Measurements from ENCODE around the gene SULT1E1.

Gene SULT1E1, protein sequence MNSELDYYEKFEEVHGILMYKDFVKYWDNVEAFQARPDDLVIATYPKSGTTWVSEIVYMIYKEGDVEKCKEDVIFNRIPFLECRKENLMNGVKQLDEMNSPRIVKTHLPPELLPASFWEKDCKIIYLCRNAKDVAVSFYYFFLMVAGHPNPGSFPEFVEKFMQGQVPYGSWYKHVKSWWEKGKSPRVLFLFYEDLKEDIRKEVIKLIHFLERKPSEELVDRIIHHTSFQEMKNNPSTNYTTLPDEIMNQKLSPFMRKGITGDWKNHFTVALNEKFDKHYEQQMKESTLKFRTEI

DNA sequence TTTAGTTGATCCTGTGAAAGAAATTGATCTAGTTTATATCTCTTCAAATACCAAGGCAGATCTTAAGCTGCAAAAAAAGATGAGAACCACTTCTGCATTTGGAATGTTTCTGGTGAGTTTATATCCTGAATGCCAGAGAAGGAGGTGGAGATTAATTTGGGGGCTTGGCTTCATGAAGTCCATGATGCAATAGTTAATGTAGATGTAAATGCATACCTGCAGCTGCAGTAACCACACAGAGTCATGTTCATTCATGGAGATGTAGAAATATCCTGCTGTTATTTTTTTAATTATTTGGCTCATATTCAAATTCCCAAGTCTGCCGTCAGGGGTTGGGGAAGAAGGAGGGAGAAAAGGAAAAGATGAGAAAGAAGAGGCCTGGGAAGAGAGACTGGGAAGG is at the start of gene SULT1E1:
Gene SULT1E1, minus strand, starts transcription at position 94 of the 400 bp plus-strand sequence. CDS start 2,501 bp downstream, outside the sequence.
- Histone ChIP-seq H3K4me3 (ENCODE audit: low read depth in 1 of 2, low read length in 2 of 2) (peak within 1 kb of the TSS; percentile 45 to 60), H3K27ac (ENCODE audit: low read depth, low read length) (no peak within 1 kb of the TSS), H3K4me1 (ENCODE audit: control insufficient read depth in 1 of 2, insufficient read depth in 2 of 2, low read length in 2 of 2) (peaks cover 0 to 3% of the 10 kb centered on the region in 2 donors), H3K9me3 (ENCODE audit: control insufficient read depth in 1 of 2, low read length in 2 of 2) (no peaks in the 10 kb centered on the region), H3K9ac (ENCODE audit: low read depth in 1 of 2, low read length in 2 of 2) (peak within 1 kb of the TSS in 1 of 2 donors; percentile 0), H3K27me3 (ENCODE audit: control insufficient read depth in 1 of 2, insufficient read depth in 2 of 2, low read length in 2 of 2) (no peaks in the 10 kb centered on the region), H3K36me3 (ENCODE audit: control insufficient read depth in 1 of 2, insufficient read depth in 2 of 2, low read length in 2 of 2) (no peaks in the 10 kb centered on the region)

- H3K27ac ChIP-seq (ENCODE audit: low read depth, low read length) = no peak overlapping the region
- H3K9ac ChIP-seq (ENCODE audit: low read depth in 1 of 2, low read length in 2 of 2) = no peak overlapping the region
- H3K4me1 ChIP-seq (ENCODE audit: control insufficient read depth in 1 of 2, insufficient read depth in 2 of 2, low read length in 2 of 2) = no peaks in the 10 kb centered on the region
- no peaks in the 10 kb centered on the region for H3K27me3 ChIP-seq (ENCODE audit: control insufficient read depth in 1 of 2, insufficient read depth in 2 of 2, low read length in 2 of 2)
- H3K36me3 ChIP-seq (ENCODE audit: control insufficient read depth in 1 of 2, insufficient read depth in 2 of 2, low read length in 2 of 2) = no peaks in the 10 kb centered on the region
- H3K9me3 ChIP-seq (ENCODE audit: control insufficient read depth in 1 of 2, low read length in 2 of 2) = no peaks in the 10 kb centered on the region
- no peak overlapping the region for H3K4me3 ChIP-seq (ENCODE audit: low read depth in 1 of 2, low read length in 2 of 2)
These were observed 49.2 kb upstream of the SULT1E1 start for GRCh38 chr4:69909195-69909594.

- Histone ChIP-seq H3K27ac (ENCODE audit: low read depth, low read length) (no peak overlapping the region), H3K4me3 (ENCODE audit: low read depth in 1 of 2, low read length in 2 of 2) (no peak overlapping the region), H3K36me3 (ENCODE audit: control insufficient read depth in 1 of 2, insufficient read depth in 2 of 2, low read length in 2 of 2) (no peaks in the 10 kb centered on the region), H3K27me3 (ENCODE audit: control insufficient read depth in 1 of 2, insufficient read depth in 2 of 2, low read length in 2 of 2) (no peaks in the 10 kb centered on the region), H3K9ac (ENCODE audit: low read depth in 1 of 2, low read length in 2 of 2) (no peak overlapping the region), H3K4me1 (ENCODE audit: control insufficient read depth in 1 of 2, insufficient read depth in 2 of 2, low read length in 2 of 2) (no peaks in the 10 kb centered on the region), H3K9me3 (ENCODE audit: control insufficient read depth in 1 of 2, low read length in 2 of 2) (no peaks in the 10 kb centered on the region)
These were observed 47.2 kb upstream of the SULT1E1 start for GRCh38 chr4:69907151-69907550.

DNA sequence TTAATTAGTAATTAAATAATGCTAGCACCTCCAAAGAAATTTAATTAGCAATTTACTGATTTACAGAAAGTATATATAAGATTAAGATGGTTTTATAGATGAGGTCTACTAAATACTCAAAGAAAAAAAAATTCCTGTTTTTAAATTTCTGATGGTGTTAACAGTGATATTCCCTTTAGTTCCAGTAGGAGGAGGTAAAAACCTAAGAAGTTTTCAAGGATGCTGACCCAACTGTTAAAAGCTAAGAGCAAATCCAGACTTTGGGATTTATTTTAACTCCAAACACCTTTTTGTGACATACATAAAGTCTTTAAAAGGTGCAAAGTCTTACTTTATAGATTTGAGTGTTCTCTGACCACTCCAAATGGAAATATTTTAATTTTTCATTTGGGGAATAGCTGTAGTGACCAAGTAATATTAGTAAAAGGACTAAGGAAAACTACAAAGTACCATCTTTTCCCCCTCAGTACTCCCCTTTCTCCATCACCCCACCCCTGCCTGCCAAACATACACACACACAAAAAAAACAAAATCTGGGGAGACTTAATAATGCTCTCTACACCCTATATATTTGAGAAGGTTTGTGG is 36.7 kb upstream of the SULT1E1 start:
- Histone ChIP-seq H3K27me3 (ENCODE audit: control insufficient read depth in 1 of 2, insufficient read depth in 2 of 2, low read length in 2 of 2) (no peaks in the 10 kb centered on the region), H3K4me3 (ENCODE audit: low read depth in 1 of 2, low read length in 2 of 2) (no peak overlapping the region), H3K9ac (ENCODE audit: low read depth in 1 of 2, low read length in 2 of 2) (no peak overlapping the region), H3K27ac (ENCODE audit: low read depth, low read length) (no peak overlapping the region), H3K9me3 (ENCODE audit: control insufficient read depth in 1 of 2, low read length in 2 of 2) (no peaks in the 10 kb centered on the region), H3K4me1 (ENCODE audit: control insufficient read depth in 1 of 2, insufficient read depth in 2 of 2, low read length in 2 of 2) (no peaks in the 10 kb centered on the region), H3K36me3 (ENCODE audit: control insufficient read depth in 1 of 2, insufficient read depth in 2 of 2, low read length in 2 of 2) (no peaks in the 10 kb centered on the region)

DNA sequence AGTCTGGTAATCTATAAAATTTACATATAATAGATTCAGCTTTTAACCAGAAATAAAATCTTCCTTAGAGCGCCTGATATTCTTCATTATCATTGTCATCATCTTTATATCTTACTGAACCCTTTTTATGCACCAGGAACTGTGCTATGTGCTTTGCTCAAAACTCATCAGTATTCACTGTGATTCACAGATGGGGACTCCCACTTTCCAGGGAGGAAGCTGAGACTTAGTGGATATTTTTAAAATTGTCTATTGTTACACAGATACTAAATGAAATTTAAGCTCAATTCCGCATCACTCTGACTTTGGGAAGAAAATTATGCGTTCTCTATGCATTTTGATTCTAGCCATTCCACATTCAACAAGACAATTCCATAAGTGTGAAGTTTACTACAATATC is 34.8 kb upstream of the SULT1E1 start:
- no peak overlapping the region for H3K27ac ChIP-seq (ENCODE audit: low read depth, low read length)
- H3K4me1 ChIP-seq (ENCODE audit: control insufficient read depth in 1 of 2, insufficient read depth in 2 of 2, low read length in 2 of 2) = no peaks in the 10 kb centered on the region
- H3K9ac ChIP-seq (ENCODE audit: low read depth in 1 of 2, low read length in 2 of 2) = no peak overlapping the region

GRCh38 chr4:69894186-69894585 is 34.2 kb upstream of the SULT1E1 start:
- no peaks in the 10 kb centered on the region for H3K9me3 ChIP-seq (ENCODE audit: control insufficient read depth in 1 of 2, low read length in 2 of 2)
- no peak overlapping the region for H3K4me3 ChIP-seq (ENCODE audit: low read depth in 1 of 2, low read length in 2 of 2)
- H3K9ac ChIP-seq (ENCODE audit: low read depth in 1 of 2, low read length in 2 of 2) = no peak overlapping the region
- H3K27ac ChIP-seq (ENCODE audit: low read depth, low read length) = no peak overlapping the region
- no peaks in the 10 kb centered on the region for H3K27me3 ChIP-seq (ENCODE audit: control insufficient read depth in 1 of 2, insufficient read depth in 2 of 2, low read length in 2 of 2)
- H3K36me3 ChIP-seq (ENCODE audit: control insufficient read depth in 1 of 2, insufficient read depth in 2 of 2, low read length in 2 of 2) = no peaks in the 10 kb centered on the region
- no peaks in the 10 kb centered on the region for H3K4me1 ChIP-seq (ENCODE audit: control insufficient read depth in 1 of 2, insufficient read depth in 2 of 2, low read length in 2 of 2)

More for the DNA sequence above, 34.8 kb upstream of the SULT1E1 start:
- Histone ChIP-seq H3K27me3 (ENCODE audit: control insufficient read depth in 1 of 2, insufficient read depth in 2 of 2, low read length in 2 of 2) (no peaks in the 10 kb centered on the region), H3K4me3 (ENCODE audit: low read depth in 1 of 2, low read length in 2 of 2) (no peak overlapping the region), H3K36me3 (ENCODE audit: control insufficient read depth in 1 of 2, insufficient read depth in 2 of 2, low read length in 2 of 2) (no peaks in the 10 kb centered on the region), H3K9me3 (ENCODE audit: control insufficient read depth in 1 of 2, low read length in 2 of 2) (no peaks in the 10 kb centered on the region)

DNA sequence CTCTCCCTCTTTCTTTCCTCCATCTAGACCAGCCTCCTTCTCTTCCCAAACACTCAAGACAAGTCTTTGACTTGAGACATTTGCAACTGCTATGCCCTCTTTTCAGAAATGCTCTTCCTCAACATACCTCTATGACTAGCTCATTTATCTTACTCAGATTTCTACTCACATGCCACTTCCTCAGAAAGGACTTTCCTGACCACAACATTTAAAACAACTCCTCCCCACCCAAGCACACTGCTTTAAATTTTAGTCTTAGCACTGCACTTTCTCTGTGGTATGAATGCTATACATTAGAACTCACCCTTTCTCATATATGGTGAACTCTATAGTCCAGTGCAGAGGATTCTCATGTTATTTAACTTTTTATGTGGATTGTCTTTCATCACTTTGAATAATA is 28.4 kb upstream of the SULT1E1 start:
- H3K4me3 ChIP-seq (ENCODE audit: low read depth in 1 of 2, low read length in 2 of 2) = no peak overlapping the region
- no peaks in the 10 kb centered on the region for H3K36me3 ChIP-seq (ENCODE audit: control insufficient read depth in 1 of 2, insufficient read depth in 2 of 2, low read length in 2 of 2)
- H3K27me3 ChIP-seq (ENCODE audit: control insufficient read depth in 1 of 2, insufficient read depth in 2 of 2, low read length in 2 of 2) = no peaks in the 10 kb centered on the region
- H3K9ac ChIP-seq (ENCODE audit: low read depth in 1 of 2, low read length in 2 of 2) = no peak overlapping the region
- H3K27ac ChIP-seq (ENCODE audit: low read depth, low read length) = no peak overlapping the region
- no peaks in the 10 kb centered on the region for H3K4me1 ChIP-seq (ENCODE audit: control insufficient read depth in 1 of 2, insufficient read depth in 2 of 2, low read length in 2 of 2)
- H3K9me3 ChIP-seq (ENCODE audit: control insufficient read depth in 1 of 2, low read length in 2 of 2) = peaks cover 0 to 2% of the 10 kb centered on the region in 2 donors

DNA sequence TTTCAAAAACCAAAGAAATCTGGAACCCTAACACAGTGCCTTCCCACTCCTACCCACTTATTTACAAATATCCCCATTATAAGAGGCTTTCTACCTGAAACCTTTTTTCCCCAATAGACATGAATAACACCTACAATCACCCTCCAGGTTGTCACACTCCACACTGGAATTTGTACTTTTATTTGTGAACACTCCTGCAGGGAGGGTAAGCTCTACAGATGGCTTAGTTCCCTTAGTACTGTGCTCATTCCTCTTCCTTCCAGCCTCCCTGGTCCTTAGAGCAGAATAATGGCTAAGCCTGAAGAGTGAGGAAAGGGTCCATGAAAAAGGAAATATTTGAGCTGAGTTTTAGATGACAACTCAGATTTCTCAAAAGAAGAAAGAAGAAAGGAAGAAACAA is 22.2 kb upstream of the SULT1E1 start:
- H3K9me3 ChIP-seq (ENCODE audit: control insufficient read depth in 1 of 2, low read length in 2 of 2) = peaks cover 0 to 6% of the 10 kb centered on the region in 2 donors
- H3K4me3 ChIP-seq (ENCODE audit: low read depth in 1 of 2, low read length in 2 of 2) = no peak overlapping the region
- H3K4me1 ChIP-seq (ENCODE audit: control insufficient read depth in 1 of 2, insufficient read depth in 2 of 2, low read length in 2 of 2) = peaks cover 0 to 4% of the 10 kb centered on the region in 2 donors
- H3K36me3 ChIP-seq (ENCODE audit: control insufficient read depth in 1 of 2, insufficient read depth in 2 of 2, low read length in 2 of 2) = no peaks in the 10 kb centered on the region
- no peak overlapping the region for H3K27ac ChIP-seq (ENCODE audit: low read depth, low read length)
- H3K9ac ChIP-seq (ENCODE audit: low read depth in 1 of 2, low read length in 2 of 2) = no peak overlapping the region
- no peaks in the 10 kb centered on the region for H3K27me3 ChIP-seq (ENCODE audit: control insufficient read depth in 1 of 2, insufficient read depth in 2 of 2, low read length in 2 of 2)

GRCh38 chr4:69881173-69881773 is 21.3 kb upstream of the SULT1E1 start:
- Histone ChIP-seq H3K4me1 (ENCODE audit: control insufficient read depth in 1 of 2, insufficient read depth in 2 of 2, low read length in 2 of 2) (peaks cover 5 to 9% of the 10 kb centered on the region in 2 donors), H3K9me3 (ENCODE audit: control insufficient read depth in 1 of 2, low read length in 2 of 2) (peaks cover 0 to 6% of the 10 kb centered on the region in 2 donors), H3K9ac (ENCODE audit: low read depth in 1 of 2, low read length in 2 of 2) (no peak overlapping the region), H3K27me3 (ENCODE audit: control insufficient read depth in 1 of 2, insufficient read depth in 2 of 2, low read length in 2 of 2) (no peaks in the 10 kb centered on the region), H3K36me3 (ENCODE audit: control insufficient read depth in 1 of 2, insufficient read depth in 2 of 2, low read length in 2 of 2) (no peaks in the 10 kb centered on the region), H3K4me3 (ENCODE audit: low read depth in 1 of 2, low read length in 2 of 2) (no peak overlapping the region), H3K27ac (ENCODE audit: low read depth, low read length) (no peak overlapping the region)

- Histone ChIP-seq H3K4me1 (ENCODE audit: control insufficient read depth in 1 of 2, insufficient read depth in 2 of 2, low read length in 2 of 2) (peaks cover 8 to 16% of the 10 kb centered on the region in 2 donors), H3K9me3 (ENCODE audit: control insufficient read depth in 1 of 2, low read length in 2 of 2) (peaks cover 0 to 3% of the 10 kb centered on the region in 2 donors), H3K27ac (ENCODE audit: low read depth, low read length) (no peak overlapping the region), H3K27me3 (ENCODE audit: control insufficient read depth in 1 of 2, insufficient read depth in 2 of 2, low read length in 2 of 2) (no peaks in the 10 kb centered on the region), H3K4me3 (ENCODE audit: low read depth in 1 of 2, low read length in 2 of 2) (no peak overlapping the region), H3K9ac (ENCODE audit: low read depth in 1 of 2, low read length in 2 of 2) (no peak overlapping the region), H3K36me3 (ENCODE audit: control insufficient read depth in 1 of 2, insufficient read depth in 2 of 2, low read length in 2 of 2) (no peaks in the 10 kb centered on the region)
These were observed 18.3 kb upstream of the SULT1E1 start for GRCh38 chr4:69878250-69878649.

All from duodenal mucosa (tissue), 2 donors.